Measurements from ENCODE around the gene C7orf57. TPM values are rescaled to one million over a fixed set of nuclear protein-coding genes. Genes with fewer than 3 reads are reported as not detected.

The C7orf57 gene
- total RNA-seq, 4 donors from 2014 or later = not detected

DNA sequence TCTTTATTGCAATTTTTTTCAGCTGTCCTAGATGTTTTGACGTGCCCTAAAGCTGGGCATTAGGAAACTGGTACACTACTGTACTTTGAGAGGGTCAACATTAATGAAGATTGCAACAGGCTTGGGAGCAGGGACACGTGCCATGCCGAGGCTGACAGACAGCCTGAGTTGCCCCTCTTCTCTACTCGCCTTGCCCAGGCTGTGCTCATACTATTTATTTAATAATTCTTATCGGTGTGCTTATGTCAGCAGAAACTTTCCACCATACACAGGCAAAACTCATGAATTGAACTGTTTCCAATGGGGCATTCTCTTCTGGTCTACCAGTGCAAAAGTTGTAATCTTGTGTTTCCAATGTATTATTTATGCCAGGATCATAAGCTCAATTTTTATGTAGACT, 24.4 kb downstream of the C7orf57 start:
- H3K4me1 ChIP-seq = no peaks in the 10 kb centered on the region
- no peaks in the 10 kb centered on the region for H3K27me3 ChIP-seq
- no peaks in the 10 kb centered on the region for H3K36me3 ChIP-seq
- WGBS, 2 donors (ENCODE audit: low coverage in 1 of 2) = 73 to 100% methylated on average over 1 to 5 of the region's 5 CpGs
- no peak for ATAC-seq
- TF ChIP-seq POLR2A (IDR thresholded peaks at IDR 0.05) (no peak), EP300 (IDR thresholded peaks at IDR 0.05) (no peak), POLR2AphosphoS5 (IDR thresholded peaks at IDR 0.05) (no peak)
- TF ChIP-seq, protein P1, sequence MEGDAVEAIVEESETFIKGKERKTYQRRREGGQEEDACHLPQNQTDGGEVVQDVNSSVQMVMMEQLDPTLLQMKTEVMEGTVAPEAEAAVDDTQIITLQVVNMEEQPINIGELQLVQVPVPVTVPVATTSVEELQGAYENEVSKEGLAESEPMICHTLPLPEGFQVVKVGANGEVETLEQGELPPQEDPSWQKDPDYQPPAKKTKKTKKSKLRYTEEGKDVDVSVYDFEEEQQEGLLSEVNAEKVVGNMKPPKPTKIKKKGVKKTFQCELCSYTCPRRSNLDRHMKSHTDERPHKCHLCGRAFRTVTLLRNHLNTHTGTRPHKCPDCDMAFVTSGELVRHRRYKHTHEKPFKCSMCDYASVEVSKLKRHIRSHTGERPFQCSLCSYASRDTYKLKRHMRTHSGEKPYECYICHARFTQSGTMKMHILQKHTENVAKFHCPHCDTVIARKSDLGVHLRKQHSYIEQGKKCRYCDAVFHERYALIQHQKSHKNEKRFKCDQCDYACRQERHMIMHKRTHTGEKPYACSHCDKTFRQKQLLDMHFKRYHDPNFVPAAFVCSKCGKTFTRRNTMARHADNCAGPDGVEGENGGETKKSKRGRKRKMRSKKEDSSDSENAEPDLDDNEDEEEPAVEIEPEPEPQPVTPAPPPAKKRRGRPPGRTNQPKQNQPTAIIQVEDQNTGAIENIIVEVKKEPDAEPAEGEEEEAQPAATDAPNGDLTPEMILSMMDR (IDR thresholded peaks at IDR 0.05) = no peak
- peaks cover 0 to 10% (median 0%) of the 10 kb centered on the region in 3 donors for H3K9me3 ChIP-seq
- H3K27ac ChIP-seq = no peak overlapping the region
- no peak overlapping the region for H3K4me3 ChIP-seq

DNA sequence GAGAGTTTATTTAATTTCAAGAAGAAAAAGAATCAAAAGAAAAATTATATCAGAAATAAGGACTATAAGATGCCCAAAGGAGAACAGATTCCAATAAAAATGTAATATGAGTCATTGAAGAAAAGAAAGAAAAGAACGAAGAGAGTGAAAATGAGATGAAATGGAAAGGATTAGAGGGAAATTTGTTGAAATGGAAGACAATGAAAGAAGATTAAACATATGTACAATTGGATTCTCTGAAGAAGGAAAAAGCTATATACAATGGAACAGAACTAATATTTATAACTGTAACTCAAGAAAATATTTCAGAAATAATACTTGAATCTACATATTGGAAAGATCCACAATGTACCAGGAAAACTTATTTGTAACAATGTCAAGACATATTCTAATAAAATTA, 28.6 kb downstream of the C7orf57 start:
- ATAC-seq = no peak
- Histone ChIP-seq H3K4me1 (no peaks in the 10 kb centered on the region), H3K27me3 (no peaks in the 10 kb centered on the region), H3K9me3 (no peaks in the 10 kb centered on the region), H3K4me3 (no peak overlapping the region), H3K36me3 (no peaks in the 10 kb centered on the region), H3K27ac (no peak overlapping the region)
- TF ChIP-seq POLR2AphosphoS5 (IDR thresholded peaks at IDR 0.05) (no peak), EP300 (IDR thresholded peaks at IDR 0.05) (no peak), POLR2A (IDR thresholded peaks at IDR 0.05) (no peak)
- TF ChIP-seq, protein P1 (IDR thresholded peaks at IDR 0.05) = no peak
- WGBS, 2 donors (ENCODE audit: low coverage in 1 of 2) = 45 to 72% methylated on average over 1 of the region's 1 CpG

DNA sequence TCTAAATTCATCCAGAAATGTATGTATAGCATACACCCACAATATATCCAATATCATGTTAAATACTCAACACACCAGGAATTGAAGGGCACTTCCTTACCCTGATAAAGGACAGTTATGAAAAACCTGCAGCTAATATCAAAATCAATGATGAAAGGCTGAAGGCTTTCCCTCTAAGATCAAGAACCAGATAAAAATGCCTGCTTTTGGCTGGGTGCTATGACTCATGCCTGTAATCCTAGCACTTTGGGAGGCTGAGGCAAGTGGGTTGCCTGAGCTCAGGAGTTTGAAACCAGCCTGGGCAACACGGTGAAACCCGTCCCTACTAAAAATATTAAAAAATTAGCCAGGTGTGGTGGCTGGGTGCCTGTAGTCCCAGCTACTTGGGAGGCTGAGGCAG, 32.1 kb downstream of the C7orf57 start:
- H3K4me3 ChIP-seq = no peak overlapping the region
- H3K27ac ChIP-seq = no peak overlapping the region
- no peaks in the 10 kb centered on the region for H3K4me1 ChIP-seq
- WGBS, 2 donors (ENCODE audit: low coverage in 1 of 2) = 71 to 83% methylated on average over 2 of the region's 2 CpGs
- H3K36me3 ChIP-seq = no peaks in the 10 kb centered on the region
- TF ChIP-seq POLR2AphosphoS5 (IDR thresholded peaks at IDR 0.05) = no peak
- TF ChIP-seq, protein P1 (IDR thresholded peaks at IDR 0.05) = no peak
- no peaks in the 10 kb centered on the region for H3K9me3 ChIP-seq
- ATAC-seq = no peak
- H3K27me3 ChIP-seq = no peaks in the 10 kb centered on the region

DNA sequence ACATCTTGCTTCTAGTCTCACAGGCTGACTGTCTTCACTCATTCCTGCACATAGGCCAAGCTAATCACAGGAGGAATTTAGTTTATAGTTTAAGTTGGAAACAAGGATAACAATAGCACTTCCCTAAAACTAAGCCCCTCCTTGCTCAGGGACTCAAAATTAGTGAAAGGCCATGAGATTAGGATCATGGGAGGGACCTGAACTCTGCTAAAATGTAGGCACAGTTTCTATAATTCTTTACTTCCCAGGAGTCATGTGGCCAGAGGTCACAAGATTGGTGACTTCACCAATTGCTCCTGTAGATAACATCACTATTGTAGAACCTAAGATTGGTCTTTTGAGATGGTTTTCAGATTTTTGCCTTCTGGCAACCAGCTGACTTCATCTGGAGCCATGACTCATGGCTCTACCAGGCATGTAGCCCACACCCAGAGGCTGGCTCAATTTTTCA, 38.9 kb downstream of the C7orf57 start:
- no peaks in the 10 kb centered on the region for H3K36me3 ChIP-seq
- no peak overlapping the region for H3K4me3 ChIP-seq
- TF ChIP-seq EP300 (IDR thresholded peaks at IDR 0.05) (no peak), POLR2AphosphoS5 (IDR thresholded peaks at IDR 0.05) (no peak), POLR2A (IDR thresholded peaks at IDR 0.05) (no peak)
- TF ChIP-seq, protein P1 (IDR thresholded peaks at IDR 0.05) = no peak
- no peak for ATAC-seq
- H3K27me3 ChIP-seq = no peaks in the 10 kb centered on the region
- H3K4me1 ChIP-seq = no peaks in the 10 kb centered on the region
- H3K9me3 ChIP-seq = no peaks in the 10 kb centered on the region
- no peak overlapping the region for H3K27ac ChIP-seq

DNA sequence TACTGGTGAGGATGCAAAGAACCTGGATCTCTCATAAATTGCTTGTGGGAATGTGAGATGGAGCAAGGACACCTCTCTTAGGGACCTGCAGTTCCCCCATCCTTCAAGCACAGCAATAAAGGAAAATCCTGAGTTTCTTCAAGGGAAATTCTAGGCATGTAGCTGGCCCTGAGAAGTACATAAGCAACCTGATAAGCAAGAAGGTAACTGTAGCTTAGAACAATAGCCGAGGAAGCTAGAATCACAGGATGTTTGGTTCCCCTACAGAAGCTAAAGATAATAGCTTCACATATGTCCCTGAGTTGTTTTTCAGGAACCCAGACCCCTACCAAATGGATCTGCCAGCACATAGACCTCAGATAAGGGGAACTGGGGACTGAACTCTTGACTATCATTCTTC, 42.1 kb downstream of the C7orf57 start:
- ATAC-seq = no peak
- Histone ChIP-seq H3K4me3 (no peak overlapping the region), H3K36me3 (no peaks in the 10 kb centered on the region), H3K4me1 (no peaks in the 10 kb centered on the region), H3K27me3 (no peaks in the 10 kb centered on the region), H3K9me3 (no peaks in the 10 kb centered on the region), H3K27ac (no peak overlapping the region)
- TF ChIP-seq POLR2A (IDR thresholded peaks at IDR 0.05) (no peak), POLR2AphosphoS5 (IDR thresholded peaks at IDR 0.05) (no peak), EP300 (IDR thresholded peaks at IDR 0.05) (no peak)
- TF ChIP-seq, protein P1 (IDR thresholded peaks at IDR 0.05) = no peak
- WGBS, 2 donors (ENCODE audit: low coverage in 1 of 2) = 82% methylated on average over 1 of the region's 1 CpG; no CpG with 5 or more reads in 1 of the 2 donors

All from gastroesophageal sphincter (tissue), 4 donors.